ENCODE measurements around the gene NAA16.

GRCh38 chr13:41403983-41404382, 92.9 kb downstream of the NAA16 start:
- TF ChIP-seq CTCF (IDR thresholded peaks at IDR 0.05; ENCODE audit: low read depth, low read length) (no peak), POLR2A (IDR thresholded peaks at IDR 0.05; ENCODE audit: extremely low read depth, insufficient read length) (no peak)

All from NB4 (cell line).